ENCODE results near the gene PIK3C3. TPM values are rescaled to one million over a fixed set of nuclear protein-coding genes. Genes with fewer than 3 reads are reported as not detected.

The PIK3C3 gene
- total RNA-seq, 2 experiments from 2014 or later: 8.3 to 22.3 TPM

DNA sequence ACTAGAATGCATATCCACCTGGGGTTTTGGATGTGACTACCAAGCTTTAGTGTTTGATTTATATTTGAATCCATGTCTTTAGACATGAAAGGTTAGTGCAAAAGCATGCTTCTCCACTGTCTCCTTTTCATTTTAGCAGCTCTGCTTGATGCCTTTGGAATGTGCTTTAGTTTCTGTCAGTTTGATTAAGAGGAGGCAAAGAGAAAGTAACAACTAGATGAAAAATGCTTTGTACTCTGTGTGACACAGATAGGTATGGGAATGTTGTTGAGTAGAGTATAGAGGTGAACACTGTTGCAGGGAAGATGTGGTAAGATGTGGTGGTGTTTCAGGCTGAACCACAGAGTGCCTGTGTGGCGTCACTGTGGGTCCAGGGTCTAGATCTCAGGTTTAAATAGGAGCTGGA, 19.8 kb downstream of the PIK3C3 start:
- no peaks in the 10 kb centered on the region for H3K9me3 ChIP-seq (ENCODE audit: low read length)
- no TSS peak for BruUV-seq (replicated peaks)
- no peak for DNase-seq (ENCODE audit: low spot score)
- no peaks in the 10 kb centered on the region for H3K9me2 ChIP-seq (ENCODE audit: insufficient read depth, low read length)
- no peaks in the 10 kb centered on the region for H4K20me1 ChIP-seq (ENCODE audit: insufficient read depth, low read length)
- TF ChIP-seq EZH2phosphoT487 (IDR thresholded peaks at IDR 0.05; ENCODE audit: borderline replicate concordance, low read depth, low read length): no peak
- no peak for TF ChIP-seq CTCF (conservative IDR thresholded peaks at IDR 0.05; ENCODE audit: low read length)
- H3K27ac ChIP-seq (ENCODE audit: low read depth, low read length, poor library complexity, severe bottlenecking): no peak overlapping the region
- no peak overlapping the region for H3K4me3 ChIP-seq (ENCODE audit: low read depth, low read length, poor library complexity, severe bottlenecking)
- POLR2A ChIA-PET: interaction anchor here (1.1 kb wide), 1 partner anchor 9 kb away, joined by 4 read pairs; no protein-coding TSS in a partner anchor
- H3K79me2 ChIP-seq (ENCODE audit: insufficient read depth, low read depth, low read length): no peaks in the 10 kb centered on the region
- no peaks in the 10 kb centered on the region for H3K4me1 ChIP-seq (ENCODE audit: insufficient read depth, low read length, poor library complexity, severe bottlenecking)
- intact Hi-C loops (cut with micrococcal nuclease; ENCODE audit: unreplicated experiment): no loop called here
- no peak overlapping the region for H3K4me2 ChIP-seq (ENCODE audit: low read length)
- H2AFZ ChIP-seq (ENCODE audit: low read length): no peak overlapping the region
- 0 out of 2 replicates have a peak, but pooled peaks cover 8% of the 10 kb centered on the region for H3K36me3 ChIP-seq (ENCODE audit: insufficient read depth, low read length)
- CTCF ChIA-PET (ENCODE audit: unreplicated experiment): no interaction called here

- ChIA-PET CTCF (ENCODE audit: unreplicated experiment) (no interaction called here), POLR2A (interaction anchor here (1.1 kb wide), 1 partner anchor 9 kb away, joined by 4 read pairs; no protein-coding TSS in a partner anchor)
- intact Hi-C loops (cut with micrococcal nuclease; ENCODE audit: unreplicated experiment): no loop called here
- no peaks in the 10 kb centered on the region for H3K9me3 ChIP-seq (ENCODE audit: low read length)
- no peak overlapping the region for H3K27ac ChIP-seq (ENCODE audit: low read depth, low read length, poor library complexity, severe bottlenecking)
- H3K9me2 ChIP-seq (ENCODE audit: insufficient read depth, low read length): no peaks in the 10 kb centered on the region
- no peak for DNase-seq (ENCODE audit: low spot score)
- H3K79me2 ChIP-seq (ENCODE audit: insufficient read depth, low read depth, low read length): no peaks in the 10 kb centered on the region
- BruUV-seq (replicated peaks): no TSS peak
- 0 out of 2 replicates have a peak, but pooled peaks cover 8% of the 10 kb centered on the region for H3K36me3 ChIP-seq (ENCODE audit: insufficient read depth, low read length)
- no peak overlapping the region for H3K4me2 ChIP-seq (ENCODE audit: low read length)
- H2AFZ ChIP-seq (ENCODE audit: low read length): no peak overlapping the region
- H3K4me1 ChIP-seq (ENCODE audit: insufficient read depth, low read length, poor library complexity, severe bottlenecking): no peaks in the 10 kb centered on the region
- no peak overlapping the region for H3K4me3 ChIP-seq (ENCODE audit: low read depth, low read length, poor library complexity, severe bottlenecking)
- no peaks in the 10 kb centered on the region for H4K20me1 ChIP-seq (ENCODE audit: insufficient read depth, low read length)
- TF ChIP-seq EZH2phosphoT487 (IDR thresholded peaks at IDR 0.05; ENCODE audit: borderline replicate concordance, low read depth, low read length) (no peak), CTCF (conservative IDR thresholded peaks at IDR 0.05; ENCODE audit: low read length) (no peak)
Measured at GRCh38 chr18:41975284-41975683, 20.2 kb downstream of the PIK3C3 start.

GRCh38 chr18:41977233-41977632, 22.2 kb downstream of the PIK3C3 start:
- BruUV-seq (replicated peaks): no TSS peak
- Histone ChIP-seq H3K36me3 (ENCODE audit: insufficient read depth, low read length) (0 out of 2 replicates have a peak, but pooled peaks cover 8% of the 10 kb centered on the region), H4K20me1 (ENCODE audit: insufficient read depth, low read length) (no peaks in the 10 kb centered on the region), H3K4me3 (ENCODE audit: low read depth, low read length, poor library complexity, severe bottlenecking) (no peak overlapping the region), H3K79me2 (ENCODE audit: insufficient read depth, low read depth, low read length) (no peaks in the 10 kb centered on the region), H2AFZ (ENCODE audit: low read length) (no peak overlapping the region), H3K9me3 (ENCODE audit: low read length) (no peaks in the 10 kb centered on the region), H3K4me2 (ENCODE audit: low read length) (no peak overlapping the region), H3K27ac (ENCODE audit: low read depth, low read length, poor library complexity, severe bottlenecking) (no peak overlapping the region), H3K4me1 (ENCODE audit: insufficient read depth, low read length, poor library complexity, severe bottlenecking) (no peaks in the 10 kb centered on the region), H3K9me2 (ENCODE audit: insufficient read depth, low read length) (no peaks in the 10 kb centered on the region)
- no peak for DNase-seq (ENCODE audit: low spot score)
- intact Hi-C loops (cut with micrococcal nuclease; ENCODE audit: unreplicated experiment): no loop called here
- ChIA-PET POLR2A (interaction anchor here (0.6 kb wide), 1 partner anchor 63 kb away, joined by 5 read pairs; no protein-coding TSS in a partner anchor), CTCF (ENCODE audit: unreplicated experiment) (no interaction called here)
- TF ChIP-seq EZH2phosphoT487 (IDR thresholded peaks at IDR 0.05; ENCODE audit: borderline replicate concordance, low read depth, low read length) (no peak), CTCF (conservative IDR thresholded peaks at IDR 0.05; ENCODE audit: low read length) (no peak)

All from OCI-LY7 (cell line).